GM18502 (cell line): Measurements from ENCODE around the gene PCCA.
"Not testable (repeated sequence)": the region's sequence is repeated elsewhere in the genome, so short reads cannot be mapped to it uniquely, and the experiment has no call there.

Experiments used
- ATAC-seq: cut with Tn5 transposase; IDR thresholded peaks from one replicate; pipeline ENCODE4 v1.9.1; 2021; ENCODE audit warnings: mild to moderate bottlenecking; ENCODE audit not compliant: unreplicated experiment, poor library complexity

Gene PCCA

DNA sequence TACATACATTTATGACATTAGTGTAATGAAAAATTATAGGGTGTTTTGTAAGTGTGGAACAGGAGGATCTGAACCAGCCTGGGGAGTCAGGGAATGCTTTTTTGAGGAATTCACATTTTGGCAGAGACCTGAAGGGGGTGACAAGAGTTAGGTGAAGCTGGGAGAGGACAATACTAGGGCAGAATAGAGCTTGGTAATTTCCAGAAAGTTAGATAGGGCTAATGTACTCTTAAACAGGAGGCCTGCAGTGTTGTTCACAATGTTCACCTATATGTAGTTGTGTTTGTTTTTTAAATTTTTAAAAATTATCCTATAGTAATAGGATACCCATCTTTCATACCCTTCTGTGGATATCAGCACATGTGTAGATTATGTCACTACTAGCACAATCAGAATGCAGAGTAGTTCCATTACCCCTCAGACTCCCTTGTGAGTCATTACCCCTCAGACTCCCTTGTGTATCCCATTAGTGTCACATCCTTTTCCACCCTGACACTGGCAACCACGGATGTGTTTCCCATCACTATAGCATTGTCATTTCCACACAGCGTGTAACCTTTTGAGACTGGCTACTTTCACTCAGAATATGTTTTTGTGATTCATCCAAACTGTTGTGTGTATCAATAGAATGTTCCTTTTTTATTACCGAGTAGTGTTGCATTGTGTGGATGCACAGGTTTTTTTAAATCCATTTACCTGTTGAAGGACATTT, 43.1 kb downstream of the PCCA start:
- no peak for ATAC-seq

- ATAC-seq = no peak
Observed at GRCh38 chr13:100138859-100139491, 50.1 kb downstream of the PCCA start.

- ATAC-seq = no peak
Observed at GRCh38 chr13:100139817-100140216, 50.9 kb downstream of the PCCA start.

GRCh38 chr13:100140441-100140840, 51.5 kb downstream of the PCCA start:
- ATAC-seq = no peak

DNA sequence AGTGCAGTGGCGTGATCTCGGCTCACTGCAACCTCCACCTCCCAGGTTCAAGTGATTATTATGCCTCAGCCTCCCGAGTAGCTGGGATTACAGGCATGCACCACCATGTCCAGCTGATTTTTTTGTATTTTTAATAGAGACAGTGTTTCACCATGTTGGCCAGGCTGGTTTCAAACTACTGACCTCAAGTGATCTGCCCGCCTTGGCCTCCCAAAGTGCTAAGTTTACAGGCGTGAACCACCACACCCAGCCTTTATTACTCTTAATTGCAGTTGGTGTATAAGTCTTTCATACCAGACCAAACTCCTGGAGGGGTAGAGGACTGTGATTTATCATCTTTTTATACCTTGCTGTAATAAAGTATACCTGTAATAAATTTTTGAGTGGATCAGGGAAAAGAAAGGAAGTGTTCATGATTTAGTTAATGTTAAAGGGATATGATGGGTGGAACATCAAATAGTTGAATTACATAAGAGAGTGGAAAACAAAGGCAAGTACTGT, 52.6 kb downstream of the PCCA start:
- not testable (repeated sequence) for ATAC-seq

DNA sequence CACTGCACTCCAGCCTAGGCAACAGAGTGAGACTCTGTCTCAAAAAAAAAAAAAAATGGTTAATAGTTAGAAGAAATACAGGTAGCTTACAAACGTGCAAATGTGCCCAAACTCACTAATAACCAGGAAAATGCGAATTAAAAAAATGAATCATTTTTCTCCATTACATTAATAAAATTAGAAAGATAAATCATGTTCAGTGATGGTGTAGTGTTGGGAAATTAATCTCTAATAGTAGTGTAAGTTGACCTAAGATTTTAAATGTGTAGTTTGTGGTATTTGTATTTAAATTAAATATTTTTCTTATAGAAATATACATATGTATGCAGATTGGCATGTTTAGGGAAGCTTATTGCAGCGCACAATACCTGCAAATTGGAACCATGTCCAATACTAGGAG, 57.6 kb downstream of the PCCA start:
- no peak for ATAC-seq

DNA sequence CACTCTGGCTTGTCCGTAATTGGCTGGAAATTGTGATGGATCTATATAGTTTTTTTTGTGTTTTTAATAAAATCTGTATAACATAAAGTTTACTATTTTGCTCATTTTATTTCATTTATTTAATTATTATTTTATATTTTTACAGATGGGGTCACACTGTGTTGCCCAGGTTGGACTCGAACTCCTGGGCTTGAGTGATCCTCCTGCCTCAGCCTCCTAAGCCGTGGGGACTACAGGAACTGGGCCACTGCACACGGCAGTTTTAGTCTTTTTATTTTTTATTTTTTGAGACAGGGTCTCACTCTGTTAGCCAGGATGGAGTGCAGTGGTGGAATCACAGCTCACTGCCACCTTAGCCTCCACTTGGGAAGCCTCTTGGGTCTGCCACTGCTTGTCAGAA, 58.9 kb downstream of the PCCA start:
- no peak for ATAC-seq

DNA sequence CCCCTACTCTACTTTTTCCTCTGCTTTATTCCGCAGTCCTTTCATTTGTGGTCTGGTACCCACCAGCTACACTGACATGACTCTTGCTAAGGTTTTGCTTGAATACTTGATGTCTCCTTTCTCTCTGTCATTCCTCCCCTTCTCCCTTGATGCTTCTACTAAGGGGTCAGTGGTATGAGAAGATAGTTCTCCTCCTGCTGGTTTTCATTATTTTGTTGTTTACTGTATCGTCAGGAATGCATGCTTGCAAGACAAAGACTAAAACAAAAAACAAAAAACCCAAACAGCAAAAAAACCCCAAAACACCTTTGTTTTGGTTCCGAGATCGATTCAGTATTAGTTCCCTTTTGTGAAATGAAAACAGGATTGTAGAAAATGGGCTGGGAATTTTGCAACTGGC, 59.5 kb downstream of the PCCA start:
- no peak for ATAC-seq

DNA sequence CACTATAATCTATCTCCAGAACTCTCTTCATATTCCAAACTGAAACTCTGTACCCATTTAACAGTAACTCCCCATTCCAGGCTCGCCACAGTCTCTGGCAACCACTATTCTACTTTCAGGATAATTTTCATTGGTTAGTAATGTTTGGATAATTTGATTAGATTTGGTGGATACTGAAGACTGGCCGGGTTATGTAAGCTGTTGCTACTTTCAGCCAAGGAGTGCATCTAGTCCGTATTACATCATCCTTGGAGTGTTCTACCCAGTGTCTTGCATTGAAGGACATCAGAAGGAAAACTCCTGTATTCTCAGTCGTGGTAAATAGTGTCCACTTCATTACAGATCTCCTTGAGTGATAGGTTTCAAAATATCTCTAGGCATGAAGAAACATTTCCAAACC, 60.5 kb downstream of the PCCA start:
- no peak for ATAC-seq

DNA sequence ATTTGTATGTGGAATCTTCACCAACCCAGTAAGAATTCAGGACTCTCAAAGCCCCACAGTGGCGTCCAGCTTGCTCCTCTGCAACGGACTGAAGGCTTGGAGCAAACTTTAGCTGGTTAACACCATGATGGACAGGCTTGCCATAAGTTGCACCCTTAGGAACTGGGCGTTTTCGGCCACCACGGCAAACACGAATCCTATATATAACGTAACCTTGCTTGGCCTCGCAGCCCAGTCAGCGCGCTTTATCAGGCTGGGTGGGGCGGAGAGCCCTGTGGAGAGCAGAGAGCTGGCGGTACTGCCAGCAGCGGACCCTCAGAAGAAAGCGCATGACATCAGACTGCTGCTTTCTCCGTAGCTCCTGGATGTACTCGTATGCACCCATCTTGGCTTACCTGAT, 61.8 kb downstream of the PCCA start:
- not testable (repeated sequence) for ATAC-seq

GRCh38 chr13:100154842-100155416, 66.0 kb downstream of the PCCA start:
- ATAC-seq = no peak

- no peak for ATAC-seq
Observed at GRCh38 chr13:100156788-100157187, 67.9 kb downstream of the PCCA start.

GRCh38 chr13:100158569-100158968, 69.7 kb downstream of the PCCA start:
- ATAC-seq = no peak

GRCh38 chr13:100159584-100159983, 70.7 kb downstream of the PCCA start:
- ATAC-seq = no peak

DNA sequence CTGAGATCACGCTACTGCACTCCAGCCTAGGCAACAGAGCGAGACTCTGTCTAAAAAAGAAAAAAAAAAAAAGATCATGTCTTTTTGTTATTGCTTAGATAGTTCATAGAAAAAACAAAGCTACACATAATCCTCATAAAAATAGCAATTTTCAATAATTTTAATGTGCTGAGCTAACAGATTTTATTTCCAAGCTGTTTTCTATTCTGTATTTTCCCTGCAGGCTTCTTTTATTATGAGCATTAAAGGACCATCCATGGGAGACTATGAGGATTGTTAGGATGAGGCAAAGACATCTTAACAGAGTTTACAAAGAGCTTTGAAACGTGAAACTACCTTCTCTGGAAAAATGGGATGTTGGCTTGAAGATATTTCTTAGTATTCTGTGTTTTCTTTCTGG, 71.6 kb downstream of the PCCA start:
- no peak for ATAC-seq

DNA sequence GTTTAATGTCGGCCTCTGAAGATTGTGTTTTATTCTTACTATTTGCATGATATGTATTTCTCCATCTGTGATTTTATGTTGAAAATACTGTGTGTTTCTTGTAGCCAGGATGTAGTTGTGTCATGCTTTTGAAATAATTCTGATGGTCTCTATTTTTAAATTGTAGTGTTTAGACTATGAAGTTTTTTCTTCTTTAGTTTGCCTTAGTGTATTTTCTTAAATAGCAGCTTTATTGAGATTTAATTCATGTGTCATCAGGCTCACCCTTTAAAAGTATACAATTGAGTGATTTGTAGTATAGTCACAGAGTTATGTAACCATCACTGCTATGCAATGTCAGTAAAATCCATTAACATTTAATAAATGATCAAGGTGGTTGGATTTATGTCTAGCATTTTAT, 74.5 kb downstream of the PCCA start:
- no peak for ATAC-seq

GRCh38 chr13:100173203-100173602, 84.3 kb downstream of the PCCA start:
- no peak for ATAC-seq

DNA sequence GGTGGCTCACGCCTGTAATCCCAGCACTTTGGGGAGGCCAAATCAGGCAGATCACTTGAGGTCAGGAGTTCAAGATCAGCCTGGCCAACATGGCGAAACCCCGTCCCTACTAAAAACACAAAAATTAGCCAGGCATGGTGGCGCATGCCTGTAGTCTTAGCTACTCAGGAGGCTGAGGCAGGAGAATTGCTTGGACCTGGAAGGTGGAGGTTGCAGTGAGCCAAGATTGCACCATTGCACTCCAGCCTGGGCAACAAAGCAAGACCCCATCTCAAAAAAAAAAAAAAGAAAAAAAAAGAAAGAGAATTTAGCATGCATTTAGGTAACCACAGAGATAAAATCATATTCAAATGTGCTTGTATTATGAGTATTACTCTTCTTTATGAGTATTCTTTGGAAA, 85.6 kb downstream of the PCCA start:
- not testable (repeated sequence) for ATAC-seq

- ATAC-seq = no peak
Observed at GRCh38 chr13:100175078-100175802, 86.3 kb downstream of the PCCA start.

DNA sequence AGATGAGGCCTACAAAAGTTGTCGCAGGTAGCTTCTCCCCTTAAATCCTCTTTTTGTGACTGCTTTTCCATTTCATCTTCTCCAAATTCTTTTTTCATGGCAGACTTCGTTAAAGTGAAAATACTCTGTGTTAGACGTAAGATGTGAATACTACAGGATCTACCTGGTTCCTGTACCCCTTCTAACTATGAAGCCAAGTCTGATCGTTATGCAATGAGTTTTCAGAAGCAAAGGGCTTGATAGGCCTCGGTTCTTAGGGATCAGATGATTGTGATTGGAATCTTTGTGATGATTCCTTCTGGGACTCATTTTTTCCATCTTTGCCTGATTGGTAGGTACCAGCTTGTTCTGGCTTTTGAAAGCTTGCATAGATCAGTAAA, 86.9 kb downstream of the PCCA start:
- no peak for ATAC-seq

GRCh38 chr13:100176801-100177400, 88.0 kb downstream of the PCCA start:
- no peak for ATAC-seq
